Measurements from ENCODE around the gene ZNF438. TPM values are rescaled to one million over a fixed set of nuclear protein-coding genes. Genes with fewer than 3 reads are reported as not detected.

The ZNF438 gene
- total and polyA plus RNA-seq, 2 of the 8 experiments (the other 6 are each of a cell fraction or from before 2014, with no cell fraction given): 0.95 to 1.7 TPM

- Histone ChIP-seq H3K4ac (replicated peaks; ENCODE audit: insufficient read length, low read depth, low read length) (no peak overlapping the region), H2BK5ac (ENCODE audit: low read depth, low read length) (no peak overlapping the region), H3K23me2 (ENCODE audit: low read depth, low read length) (no peaks in the 10 kb centered on the region), H3K4me1 (replicated peaks in 1 of 4; ENCODE audit: control insufficient read depth in 3 of 4, insufficient read depth in 4 of 4, low read length in 3 of 4) (no peaks in the 10 kb centered on the region; a peak in 1 of 7 replicates), H3K27me3 (replicated peaks in 1 of 4; ENCODE audit: control insufficient read depth in 3 of 4, extremely low read depth in 1 of 4, insufficient read depth in 3 of 4, low read length in 3 of 4) (no peaks in the 10 kb centered on the region), H2AK5ac (ENCODE audit: low read depth, low read length) (no peak overlapping the region; the same call in 1 of the 2 replicates), H2BK120ac (replicated peaks; ENCODE audit: low read depth, low read length) (no peak overlapping the region), H2BK15ac (ENCODE audit: low read length) (no peak overlapping the region), H3K14ac (ENCODE audit: insufficient read length) (no peak overlapping the region), H3K79me1 (ENCODE audit: low read depth, low read length) (no peaks in the 10 kb centered on the region), H3K23ac (ENCODE audit: insufficient read length) (no peak overlapping the region), H2BK20ac (ENCODE audit: low read length) (no peak overlapping the region), H4K8ac (ENCODE audit: extremely low read depth, insufficient read depth, low read length) (no peak overlapping the region), H2AFZ (ENCODE audit: low read length) (no peak overlapping the region), H3K4me2 (ENCODE audit: insufficient read depth in 1 of 2, low read depth in 2 of 2, low read length in 2 of 2) (no peak overlapping the region), H3K4me3 (ENCODE audit: extremely low read depth in 1 of 4, insufficient read depth in 2 of 4, low read depth in 3 of 4, low read length in 4 of 4) (no peak overlapping the region), H3K36me3 (ENCODE audit: control insufficient read depth in 2 of 4, insufficient read depth in 4 of 4, low read length in 3 of 4) (no peaks in the 10 kb centered on the region), H4K5ac (ENCODE audit: insufficient read length, low read depth, low read length) (no peak overlapping the region), H4K20me1 (replicated peaks in 1 of 2; ENCODE audit: control insufficient read depth in 1 of 2, insufficient read depth in 2 of 2, low read length in 2 of 2) (no peaks in the 10 kb centered on the region), H3K27ac (ENCODE audit: low read depth, low read length) (no peak overlapping the region), H4K91ac (replicated peaks; ENCODE audit: insufficient read length, low read length) (no peak overlapping the region), H3K9me3 (ENCODE audit: insufficient read depth in 2 of 2, low read depth in 1 of 2, low read length in 1 of 2) (peaks cover 0 to 3% of the 10 kb centered on the region in 2 experiments; a peak in 2 of 4 replicates), H2BK12ac (ENCODE audit: low read depth, low read length) (no peak overlapping the region), H3K9ac (replicated peaks in 1 of 4; ENCODE audit: extremely low read depth in 1 of 4, low read depth in 3 of 4, low read length in 3 of 4) (no peak overlapping the region), H3K56ac (replicated peaks; ENCODE audit: insufficient read length, low read depth, low read length) (no peak overlapping the region), H3K79me2 (ENCODE audit: control insufficient read depth in 1 of 2, insufficient read depth in 2 of 2, low read length in 2 of 2) (no peaks in the 10 kb centered on the region), H3K18ac (ENCODE audit: extremely low read depth, low read length) (no peak overlapping the region)
- DNase-seq (ENCODE audit: low read depth in 1 of 2, low spot score in 2 of 2): no peak
- no peak for FAIRE-seq
- POLR2A ChIA-PET (ENCODE audit: partially characterized antibody): no interaction called here
- CTCF ChIA-PET (ENCODE audit: partially characterized antibody): no interaction called here
- TF ChIP-seq TEAD4 (IDR thresholded peaks at IDR 0.05; ENCODE audit: low read depth, low read length): no peak
- TF ChIP-seq SP2 (IDR thresholded peaks at IDR 0.05; ENCODE audit: low read length): no peak
- TF ChIP-seq, protein P1, sequence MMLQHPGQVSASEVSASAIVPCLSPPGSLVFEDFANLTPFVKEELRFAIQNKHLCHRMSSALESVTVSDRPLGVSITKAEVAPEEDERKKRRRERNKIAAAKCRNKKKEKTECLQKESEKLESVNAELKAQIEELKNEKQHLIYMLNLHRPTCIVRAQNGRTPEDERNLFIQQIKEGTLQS (IDR thresholded peaks at IDR 0.05; ENCODE audit: insufficient read depth, low read depth, low read length): no peak
- TF ChIP-seq RXRA (IDR thresholded peaks at IDR 0.05; ENCODE audit: insufficient read depth, low read depth, low read length): no peak
- TF ChIP-seq YY1 (IDR thresholded peaks at IDR 0.05; ENCODE audit: low read depth, low read length): no peak
- no peak for TF ChIP-seq SUZ12 (IDR thresholded peaks at IDR 0.05; ENCODE audit: low read length)
- TF ChIP-seq CBX8 (IDR thresholded peaks at IDR 0.05; ENCODE audit: borderline replicate concordance, low read depth, low read length): no peak
- no peak for TF ChIP-seq RFX5 (IDR thresholded peaks at IDR 0.05; ENCODE audit: borderline replicate concordance, low read depth, low read length)
- no peak for TF ChIP-seq MAFK (IDR thresholded peaks at IDR 0.05; ENCODE audit: low read depth, low read length)
- TF ChIP-seq TAF1 (IDR thresholded peaks at IDR 0.05; ENCODE audit: low read depth, low read length): no peak
- TF ChIP-seq SRF (IDR thresholded peaks at IDR 0.05; ENCODE audit: low read depth, low read length): no peak
- no peak for TF ChIP-seq JUND (IDR thresholded peaks at IDR 0.05; ENCODE audit: low read length)
- no peak for TF ChIP-seq CTBP2 (IDR thresholded peaks at IDR 0.05; ENCODE audit: borderline replicate concordance, insufficient read depth, insufficient read length, low read length)
- TF ChIP-seq BRCA1 (IDR thresholded peaks at IDR 0.05; ENCODE audit: low read depth, low read length): no peak
Observed at GRCh38 chr10:30943451-30943850, 88.2 kb downstream of the ZNF438 start.
